ENCODE data around the gene KCNJ4. TPM values are rescaled to one million over a fixed set of nuclear protein-coding genes. Genes with fewer than 3 reads are reported as not detected.

KCNJ4 gene
- total RNA-seq, 1 experiment from 2014 or later = 0.92 TPM

GRCh38 chr22:38487946-38488345 lies 32.9 kb upstream of the KCNJ4 start:
- Mint-ChIP-seq H3K36me3 (ENCODE audit: insufficient read depth in 1 of 3, low read depth in 3 of 3) (peaks cover 74 to 94% (median 93%) of the 10 kb centered on the region in 3 experiments), H3K4me3 (no peak overlapping the region), H3K4me1 (peaks cover 20 to 44% of the 10 kb centered on the region in 2 experiments), H3K27ac (peak overlapping the region in 1 of 3 experiments; percentile 56; a peak in 2 of 7 replicates), H3K27me3 (ENCODE audit: low read depth) (no peaks in the 10 kb centered on the region; the same call in 1 of the 2 replicates), H3K9me3 (no peaks in the 10 kb centered on the region)
- H3K79me2 ChIP-seq (ENCODE audit: insufficient read depth, low read length) = no peaks in the 10 kb centered on the region
- no peak overlapping the region for H2BK120ac ChIP-seq (ENCODE audit: low read depth, low read length, poor library complexity, severe bottlenecking)
- no peak overlapping the region for H3K14ac ChIP-seq (ENCODE audit: insufficient read depth, low read length)
- no peak overlapping the region for H4K91ac ChIP-seq (ENCODE audit: insufficient read length, low read depth, low read length)
- no peak overlapping the region for H3K27ac ChIP-seq (ENCODE audit: insufficient read length, low read depth, low read length)
- H3K9ac ChIP-seq (ENCODE audit: extremely low read depth, insufficient read length, low read length) = no peak overlapping the region
- no peaks in the 10 kb centered on the region for H3K9me3 ChIP-seq (ENCODE audit: control insufficient read depth, low read depth, low read length)
- H3K4me2 ChIP-seq (ENCODE audit: insufficient read depth, insufficient read length, low read length) = no peak overlapping the region
- H3K79me1 ChIP-seq (ENCODE audit: insufficient read depth, low read depth, low read length, poor library complexity, severe bottlenecking) = no peaks in the 10 kb centered on the region
- no peak overlapping the region for H2BK5ac ChIP-seq (ENCODE audit: insufficient read length, low read length)
- no peaks in the 10 kb centered on the region for H4K20me1 ChIP-seq (ENCODE audit: control insufficient read depth, insufficient read depth, insufficient read length)
- no peak overlapping the region for H2BK20ac ChIP-seq (ENCODE audit: low read depth, low read length, poor library complexity, severe bottlenecking)
- H3K4me1 ChIP-seq (ENCODE audit: insufficient read depth, low read length) = no peaks in the 10 kb centered on the region
- no peak overlapping the region for H2BK12ac ChIP-seq (ENCODE audit: insufficient read length, low read depth, low read length)
- H2AFZ ChIP-seq (ENCODE audit: low read length) = no peak overlapping the region
- no peak overlapping the region for H4K5ac ChIP-seq (ENCODE audit: insufficient read length, low read depth, low read length)
- no peaks in the 10 kb centered on the region for H3K23me2 ChIP-seq (ENCODE audit: insufficient read length, low read depth, low read length, poor library complexity, severe bottlenecking)
- no peaks in the 10 kb centered on the region for H3K27me3 ChIP-seq (ENCODE audit: insufficient read depth, low read length)
- TF ChIP-seq CTCF (conservative IDR thresholded peaks at IDR 0.05) = no peak
- no peak overlapping the region for H2AK5ac ChIP-seq (ENCODE audit: insufficient read length, low read length)
- no peak overlapping the region for H3K56ac ChIP-seq (ENCODE audit: insufficient read length, low read depth, low read length)
- H3K4ac ChIP-seq (ENCODE audit: low read depth, low read length) = no peak overlapping the region
- WGBS (ENCODE audit: extremely low coverage, insufficient read length, low lambda C conversion rate) = no CpG with 5 or more reads among the region's 6 CpGs
- H3K18ac ChIP-seq (ENCODE audit: insufficient read length, low read depth, low read length) = no peak overlapping the region
- H4K8ac ChIP-seq (replicated peaks; ENCODE audit: insufficient read length, low read depth, low read length) = no peak overlapping the region
- H3K23ac ChIP-seq (ENCODE audit: insufficient read length, low read depth, low read length) = no peak overlapping the region
- H3T11ph ChIP-seq (ENCODE audit: low read length) = no peak overlapping the region
- no peak overlapping the region for H2BK15ac ChIP-seq (ENCODE audit: low read depth, low read length)
- DNase-seq = no peak

Data from H9 (cell line).